Measurements from ENCODE around the gene CFAP45.

DNA sequence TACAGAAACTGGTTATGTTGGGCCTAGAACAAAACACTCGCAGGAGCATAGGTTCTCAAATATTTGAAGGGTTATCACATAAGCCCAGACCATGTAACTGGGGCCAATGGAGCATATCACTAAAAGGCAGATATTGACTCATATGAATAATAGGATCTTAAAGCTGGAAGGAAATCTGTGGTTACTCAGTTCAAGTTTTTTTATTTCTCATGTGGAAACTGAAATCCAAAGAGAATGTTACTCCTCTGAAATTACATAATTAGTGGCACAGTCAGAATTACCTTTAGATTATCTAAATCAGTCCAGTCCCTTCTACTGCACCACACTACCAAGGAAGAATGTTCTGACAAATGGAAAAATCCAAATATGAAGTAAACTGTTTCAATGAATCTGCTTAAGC, 61.2 kb downstream of the CFAP45 start:
- TF ChIP-seq, protein P1, sequence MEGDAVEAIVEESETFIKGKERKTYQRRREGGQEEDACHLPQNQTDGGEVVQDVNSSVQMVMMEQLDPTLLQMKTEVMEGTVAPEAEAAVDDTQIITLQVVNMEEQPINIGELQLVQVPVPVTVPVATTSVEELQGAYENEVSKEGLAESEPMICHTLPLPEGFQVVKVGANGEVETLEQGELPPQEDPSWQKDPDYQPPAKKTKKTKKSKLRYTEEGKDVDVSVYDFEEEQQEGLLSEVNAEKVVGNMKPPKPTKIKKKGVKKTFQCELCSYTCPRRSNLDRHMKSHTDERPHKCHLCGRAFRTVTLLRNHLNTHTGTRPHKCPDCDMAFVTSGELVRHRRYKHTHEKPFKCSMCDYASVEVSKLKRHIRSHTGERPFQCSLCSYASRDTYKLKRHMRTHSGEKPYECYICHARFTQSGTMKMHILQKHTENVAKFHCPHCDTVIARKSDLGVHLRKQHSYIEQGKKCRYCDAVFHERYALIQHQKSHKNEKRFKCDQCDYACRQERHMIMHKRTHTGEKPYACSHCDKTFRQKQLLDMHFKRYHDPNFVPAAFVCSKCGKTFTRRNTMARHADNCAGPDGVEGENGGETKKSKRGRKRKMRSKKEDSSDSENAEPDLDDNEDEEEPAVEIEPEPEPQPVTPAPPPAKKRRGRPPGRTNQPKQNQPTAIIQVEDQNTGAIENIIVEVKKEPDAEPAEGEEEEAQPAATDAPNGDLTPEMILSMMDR (IDR thresholded peaks at IDR 0.05) = no peak
- TF ChIP-seq EZH2 (IDR thresholded peaks at IDR 0.05; ENCODE audit: borderline replicate concordance, insufficient read depth, low read depth, low read length, poor library complexity, severe bottlenecking) = no peak
